NCI-H146 treated with DMSO at 0.1 percent for 48 hours (cell line): Measurements from ENCODE around the gene CLASP1.
A peak's percentile ranks its signal among the peaks of the same experiment; 100 is the strongest.

Source experiments
- DNase-seq: peaks from one replicate; lab custom pipeline; 2025; ENCODE audit not compliant: unreplicated experiment; lab: John Stamatoyannopoulos, UW

Gene CLASP1

DNA sequence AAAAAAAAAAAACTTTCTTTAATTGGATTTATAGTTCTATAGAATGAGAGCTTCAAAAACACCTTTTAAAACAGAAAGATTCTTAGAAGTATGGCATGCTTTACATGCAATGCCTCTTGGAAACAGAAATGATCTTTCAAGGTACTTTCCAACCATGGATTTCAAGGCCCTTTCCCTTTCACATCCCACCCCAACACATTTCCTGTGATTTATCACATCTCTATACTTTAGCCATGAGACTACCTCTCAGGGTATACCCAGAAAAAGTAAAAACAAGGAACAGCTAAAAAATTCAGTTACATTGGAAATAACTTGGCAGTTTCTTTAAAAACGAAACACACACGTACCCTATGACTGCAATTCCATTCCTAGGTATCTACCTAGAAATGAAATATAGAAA, 103.3 kb downstream of the CLASP1 start:
- no peak for DNase-seq

DNA sequence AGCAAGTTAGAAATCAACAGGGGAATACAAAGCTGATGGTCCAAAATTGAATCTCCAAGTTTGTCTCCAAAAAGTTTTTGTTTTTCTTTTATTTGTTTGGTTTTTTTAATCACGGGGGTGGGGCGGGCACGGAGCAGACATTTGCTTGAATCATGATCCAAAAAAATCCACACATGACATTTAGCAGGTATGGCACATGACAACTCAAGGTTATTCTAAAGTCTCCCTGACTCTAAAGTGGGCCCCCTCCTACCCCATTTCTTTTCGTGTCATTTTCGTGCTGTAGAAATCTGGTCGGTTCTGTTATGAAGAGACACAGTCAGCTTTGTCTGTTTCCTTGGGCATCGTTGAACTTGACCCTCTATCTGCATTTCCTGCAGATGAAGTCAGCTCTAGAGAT, 104.0 kb downstream of the CLASP1 start:
- DNase-seq, result no peak

DNA sequence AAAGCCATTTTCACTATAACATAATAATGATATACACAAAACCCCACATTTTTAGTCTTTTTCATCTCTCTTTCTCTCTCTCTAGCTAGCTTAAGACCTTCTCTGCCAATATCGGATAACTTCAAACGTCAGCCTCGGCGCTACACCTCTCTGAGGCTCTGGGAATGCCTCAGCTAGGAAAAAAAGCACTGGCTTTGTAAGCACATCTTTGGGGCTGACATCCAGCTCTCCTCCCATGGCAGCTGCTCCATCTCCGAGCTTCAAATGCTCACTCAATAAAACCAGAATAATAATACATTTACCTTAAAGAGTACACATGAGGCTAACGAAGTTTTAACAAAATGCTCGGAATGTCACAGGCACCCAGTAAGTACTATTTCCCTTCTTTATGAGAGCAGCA, 107.8 kb downstream of the CLASP1 start:
- DNase-seq, result no peak

DNA sequence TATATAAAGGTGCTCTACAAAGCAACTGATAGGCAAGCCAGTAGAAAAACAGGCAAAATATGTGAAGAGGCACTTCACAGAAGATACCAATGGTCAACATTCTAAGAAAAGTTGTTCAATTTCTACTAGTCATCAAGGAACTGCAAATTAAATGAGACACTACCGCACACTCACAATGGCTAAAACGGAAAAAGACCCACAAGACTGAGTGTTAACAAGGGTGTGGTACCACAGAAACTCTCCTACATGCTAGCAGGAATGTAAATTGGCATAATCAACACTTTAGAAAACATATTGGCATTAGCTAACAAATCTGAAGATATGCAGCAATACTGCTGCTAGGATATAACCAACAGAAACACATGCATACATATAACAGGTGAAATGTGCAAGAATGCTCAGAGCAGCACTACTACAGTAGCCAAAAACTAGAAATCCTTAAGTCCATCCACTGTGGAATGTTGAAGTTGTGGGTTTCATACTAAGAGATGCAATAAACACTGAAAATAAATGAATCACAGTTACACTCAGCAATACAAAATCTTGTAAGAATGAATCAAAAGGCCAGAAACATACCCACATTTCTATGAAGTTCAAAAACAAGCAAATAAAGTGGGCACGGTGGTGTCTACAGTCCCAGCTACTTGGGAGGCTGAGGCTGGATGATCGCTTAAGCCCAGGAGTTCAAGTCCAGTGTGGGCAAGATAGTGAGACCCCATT, 109.4 kb downstream of the CLASP1 start:
- no peak for DNase-seq

DNA sequence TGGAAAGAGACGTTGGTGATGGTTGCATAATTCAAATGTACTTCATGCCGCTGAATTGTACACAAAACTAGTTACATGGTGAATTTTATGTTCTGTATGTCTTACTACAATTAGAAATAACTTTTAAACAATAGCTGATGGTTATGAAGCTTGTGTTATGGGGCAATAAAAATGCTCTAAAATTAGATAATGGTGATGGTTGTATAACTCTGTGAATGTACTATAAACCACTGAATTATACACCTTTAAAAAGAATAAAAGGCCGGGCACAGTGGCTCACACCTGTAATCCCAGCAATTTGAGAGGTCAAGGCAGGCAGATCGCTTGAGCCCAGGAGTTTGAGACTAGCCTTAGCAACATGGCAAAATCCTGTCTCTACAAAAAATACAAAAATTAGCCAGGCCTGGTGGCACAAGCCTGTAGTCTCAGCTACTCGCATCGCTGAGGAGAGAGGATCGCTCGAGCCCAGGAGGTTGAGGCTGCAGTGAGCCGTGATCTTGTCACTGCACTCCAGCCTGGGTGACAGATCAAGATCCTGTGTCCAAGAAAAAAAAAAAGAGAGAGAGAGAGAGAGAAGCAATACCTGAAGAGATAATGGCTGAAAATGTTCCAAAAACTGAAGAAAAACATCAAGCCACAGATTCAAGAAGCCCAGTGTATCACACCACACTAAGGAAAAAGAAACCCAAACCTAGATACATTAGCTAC, 112.3 kb downstream of the CLASP1 start:
- no peak for DNase-seq

DNA sequence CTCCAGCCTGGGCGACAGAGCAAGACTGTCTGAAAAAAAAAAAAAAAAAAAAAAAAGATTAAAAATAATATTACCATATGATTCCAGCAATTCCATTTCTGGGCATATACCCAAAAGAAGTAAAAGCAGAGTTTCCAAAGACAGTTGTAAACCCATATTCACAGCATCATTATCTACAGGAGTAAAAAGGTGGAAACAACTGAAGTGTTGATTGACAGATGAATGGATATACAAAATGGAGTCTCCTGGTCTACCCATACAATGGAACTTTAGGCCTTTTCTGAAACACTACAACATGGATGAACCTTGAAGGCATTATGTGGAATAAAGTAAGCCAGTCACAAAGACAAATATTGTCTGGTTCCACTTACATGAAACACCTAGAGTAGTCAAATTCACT, 112.9 kb downstream of the CLASP1 start:
- DNase-seq, result no peak

DNA sequence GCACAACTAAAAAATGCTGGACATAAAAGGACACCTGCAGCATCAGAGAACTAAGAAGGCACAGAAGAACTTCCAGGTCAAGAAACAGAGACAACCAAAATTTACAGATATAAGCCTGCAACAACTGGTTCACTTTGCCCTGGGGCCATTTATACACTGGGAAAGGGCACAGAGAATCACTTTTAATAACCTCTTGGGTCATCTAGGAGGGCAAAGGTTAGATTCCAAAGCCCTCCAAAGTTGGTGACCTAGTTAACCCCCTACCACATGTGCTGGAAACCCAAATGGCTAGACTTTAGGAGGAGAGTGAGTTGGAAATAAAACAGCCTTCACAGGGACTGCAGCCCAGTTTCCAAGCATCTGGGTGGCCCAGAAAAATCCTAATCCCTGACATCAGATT, 115.3 kb downstream of the CLASP1 start:
- no peak for DNase-seq

DNA sequence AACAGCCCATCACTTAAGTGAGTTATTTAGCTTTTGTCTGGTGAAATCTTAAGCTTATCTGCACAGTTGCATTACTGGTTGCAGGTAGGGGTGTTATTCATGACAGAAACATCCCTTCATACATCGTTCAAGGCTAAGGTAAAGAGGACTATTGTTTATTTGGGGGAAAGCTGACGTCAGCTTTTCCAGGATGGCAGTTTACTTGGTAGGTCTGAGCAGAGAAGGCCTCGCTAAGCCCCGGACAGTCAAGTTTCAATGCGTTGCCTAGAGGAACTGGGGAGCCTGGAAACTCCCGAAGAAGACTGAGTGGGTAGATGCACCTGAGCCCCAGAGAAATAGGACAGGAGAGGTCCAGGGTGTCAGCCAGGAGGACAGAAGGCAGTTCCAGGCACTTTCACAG, 116.4 kb downstream of the CLASP1 start:
- DNase-seq, result no peak

DNA sequence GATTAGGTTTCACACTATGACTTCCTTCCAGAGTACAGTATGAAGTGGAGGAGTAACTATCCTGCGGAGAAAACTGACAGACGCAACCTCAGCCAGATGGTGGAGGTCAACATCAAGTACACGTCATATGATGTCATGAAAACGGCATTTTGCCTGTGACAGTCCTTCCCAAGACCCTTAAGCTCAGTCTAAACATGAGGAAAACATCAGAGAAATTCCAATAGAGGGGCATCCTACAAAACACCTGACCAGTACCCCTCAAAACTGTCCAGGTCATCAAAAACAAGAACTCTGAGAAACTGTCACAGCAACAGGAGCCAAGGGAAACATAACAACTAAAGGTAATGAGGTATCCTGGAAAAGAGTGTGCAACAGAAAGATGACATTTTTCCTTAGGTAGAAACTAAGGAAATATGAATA, 116.9 kb downstream of the CLASP1 start:
- no peak for DNase-seq

DNA sequence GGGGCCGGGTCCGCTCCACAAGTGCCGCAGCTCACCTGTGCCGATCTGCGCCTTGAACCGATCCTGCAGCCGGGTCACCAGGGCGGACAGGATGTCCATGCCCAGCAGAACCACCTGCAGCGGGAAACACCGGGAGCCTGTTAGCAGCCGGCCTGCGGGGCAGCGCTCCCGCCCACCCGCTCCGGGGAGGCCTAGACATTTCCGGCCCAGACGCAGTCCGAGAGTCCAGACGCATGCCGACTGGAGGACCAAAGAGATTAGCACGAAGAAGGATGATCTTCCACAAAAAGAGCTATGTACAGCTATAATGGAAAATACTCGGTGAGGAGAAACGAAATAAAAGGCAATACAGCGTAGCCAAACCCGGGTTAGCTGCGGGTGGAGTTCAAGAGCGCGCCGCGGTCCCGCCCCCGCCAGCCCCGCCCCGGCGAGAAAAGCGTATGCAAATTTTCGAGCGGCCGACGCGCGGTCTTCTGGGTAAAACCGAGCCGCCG, 119.0 kb downstream of the CLASP1 start:
- peak; percentile 94 for DNase-seq

DNA sequence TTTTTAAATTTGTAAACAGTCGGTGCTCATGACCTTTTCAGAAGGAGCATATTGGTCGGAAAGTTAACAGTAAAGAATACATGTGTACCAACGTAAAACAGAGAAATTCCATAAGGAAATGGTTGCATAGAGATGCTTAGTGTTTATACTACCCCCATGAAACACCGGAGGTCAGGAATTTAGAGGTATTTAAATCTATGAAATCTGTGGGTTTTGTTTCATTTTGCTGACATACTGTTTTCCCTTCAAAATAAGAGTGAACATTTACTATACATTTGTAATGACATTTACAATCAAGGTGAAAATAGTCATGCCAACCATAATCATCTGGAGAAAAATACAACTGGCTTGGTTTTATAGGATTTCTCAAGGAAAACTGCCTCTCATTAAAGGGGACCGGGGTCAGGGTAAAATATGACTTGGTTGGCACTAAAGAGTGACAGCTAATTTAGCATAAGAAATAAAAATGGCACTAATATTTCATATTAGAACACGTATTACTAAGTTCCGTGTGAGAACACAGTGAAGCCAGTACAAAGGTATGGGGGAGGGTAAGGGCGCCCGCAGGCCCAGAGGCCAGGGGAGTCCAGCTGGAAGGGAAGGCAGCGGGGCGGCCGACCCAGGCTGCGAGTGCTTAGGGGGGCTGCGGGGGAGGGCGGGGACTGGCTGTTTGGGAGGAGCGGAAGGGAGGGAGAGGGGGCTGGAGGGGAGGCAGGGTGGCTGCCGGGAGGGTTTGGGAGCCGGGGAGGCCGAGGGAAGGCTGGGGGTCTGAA, 119.6 kb downstream of the CLASP1 start:
- peak; percentile 80 for DNase-seq

DNA sequence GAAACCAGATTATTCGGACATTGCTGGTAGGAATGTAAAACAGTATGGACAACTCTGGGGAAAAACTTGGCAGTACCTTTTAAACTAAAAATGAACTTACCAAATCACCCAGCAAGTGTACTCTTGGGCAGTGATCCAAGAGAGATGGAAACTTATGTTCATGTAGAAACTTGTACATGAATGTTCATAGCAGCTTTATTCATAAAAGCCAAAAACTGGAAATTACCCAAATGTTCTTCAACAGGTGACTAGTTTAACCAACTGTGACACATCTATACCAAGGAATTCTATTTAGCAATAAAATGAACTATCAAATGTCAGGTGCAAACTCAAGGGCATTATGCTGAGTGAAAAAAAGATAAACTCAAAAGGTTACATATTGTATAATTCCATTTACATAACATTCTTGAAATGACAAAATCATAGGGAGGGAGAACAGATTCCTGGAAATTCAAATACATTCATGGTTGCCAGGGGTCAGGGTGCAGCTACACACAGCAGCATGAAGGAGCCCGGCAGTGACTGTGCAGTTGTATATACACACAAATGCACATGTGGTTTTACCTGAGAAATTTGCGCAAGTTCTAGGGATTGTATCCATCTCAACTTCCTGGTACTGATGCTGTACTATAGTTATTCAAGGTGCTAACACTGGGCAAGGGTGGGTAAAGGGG, 122.1 kb downstream of the CLASP1 start:
- no peak for DNase-seq

DNA sequence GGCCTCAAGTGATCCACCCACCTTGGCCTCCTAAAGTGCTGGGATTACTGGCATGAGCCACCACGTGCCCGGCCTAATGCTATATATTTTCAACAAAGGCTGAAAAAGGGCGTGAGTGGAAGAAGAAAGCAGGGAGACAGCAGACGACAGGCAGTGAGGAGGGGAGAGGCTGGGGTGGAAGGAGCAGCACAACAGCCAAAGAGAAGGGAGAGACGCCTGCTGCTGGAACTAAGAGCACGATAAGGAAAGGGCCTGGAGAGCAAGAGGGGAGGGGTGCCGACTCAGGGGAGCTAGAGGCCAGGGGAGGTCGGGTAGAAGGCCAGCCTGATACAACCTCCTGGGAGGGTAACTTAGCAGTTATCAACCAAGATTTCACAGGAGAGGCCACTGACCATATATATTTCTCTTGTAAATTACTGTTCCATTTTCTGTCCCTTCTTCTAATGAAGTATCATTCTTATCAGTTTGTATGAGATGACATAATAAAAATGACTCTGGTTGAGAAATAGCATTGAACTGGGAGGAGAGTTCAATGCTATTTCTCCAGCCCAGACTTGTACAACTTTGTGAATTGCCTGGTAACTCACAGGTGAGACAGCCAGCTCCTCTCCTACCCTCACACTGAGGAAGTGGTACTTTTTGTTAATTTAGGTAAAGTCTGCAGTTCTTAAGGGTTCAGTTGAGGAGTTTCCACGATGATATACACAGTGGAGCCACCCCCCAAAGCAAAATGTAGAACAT, 124.4 kb downstream of the CLASP1 start:
- DNase-seq, result no peak

DNA sequence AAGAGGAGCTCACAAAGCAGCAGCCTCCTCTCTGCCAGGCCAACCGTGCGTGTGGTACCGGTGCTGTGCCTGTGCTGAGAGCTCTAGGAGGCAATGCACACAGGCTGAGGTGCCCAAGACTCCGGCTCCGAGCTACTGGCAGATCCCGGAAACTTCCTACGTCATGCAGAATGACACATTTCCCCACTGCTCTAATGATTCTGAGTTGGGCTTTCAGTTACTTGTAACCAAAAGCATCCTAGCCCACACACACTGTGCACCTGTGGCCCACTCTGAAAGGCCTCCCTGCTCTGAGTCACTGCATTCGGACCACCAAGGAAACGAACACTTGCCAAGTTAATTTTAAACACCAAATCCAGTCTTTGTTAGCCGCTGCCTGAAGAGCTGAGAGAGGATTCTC, 127.9 kb downstream of the CLASP1 start:
- no peak for DNase-seq

DNA sequence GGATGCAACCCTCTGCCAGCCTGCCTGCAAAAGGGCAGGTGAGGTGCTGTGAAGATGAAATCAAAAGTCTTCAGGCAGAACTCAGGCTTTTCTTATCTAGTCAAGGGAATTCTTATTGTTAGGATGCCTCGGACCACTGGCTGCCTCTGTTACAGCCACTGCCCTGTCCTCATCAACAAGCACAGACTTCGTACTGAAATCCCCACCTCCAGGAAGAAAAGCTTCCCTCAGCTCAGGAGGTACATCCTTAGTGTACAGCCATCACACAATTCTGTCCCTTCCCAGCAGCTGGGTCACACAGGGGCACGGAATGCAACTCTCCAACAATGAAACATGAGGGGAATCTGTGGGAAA, 128.6 kb downstream of the CLASP1 start:
- no peak for DNase-seq

DNA sequence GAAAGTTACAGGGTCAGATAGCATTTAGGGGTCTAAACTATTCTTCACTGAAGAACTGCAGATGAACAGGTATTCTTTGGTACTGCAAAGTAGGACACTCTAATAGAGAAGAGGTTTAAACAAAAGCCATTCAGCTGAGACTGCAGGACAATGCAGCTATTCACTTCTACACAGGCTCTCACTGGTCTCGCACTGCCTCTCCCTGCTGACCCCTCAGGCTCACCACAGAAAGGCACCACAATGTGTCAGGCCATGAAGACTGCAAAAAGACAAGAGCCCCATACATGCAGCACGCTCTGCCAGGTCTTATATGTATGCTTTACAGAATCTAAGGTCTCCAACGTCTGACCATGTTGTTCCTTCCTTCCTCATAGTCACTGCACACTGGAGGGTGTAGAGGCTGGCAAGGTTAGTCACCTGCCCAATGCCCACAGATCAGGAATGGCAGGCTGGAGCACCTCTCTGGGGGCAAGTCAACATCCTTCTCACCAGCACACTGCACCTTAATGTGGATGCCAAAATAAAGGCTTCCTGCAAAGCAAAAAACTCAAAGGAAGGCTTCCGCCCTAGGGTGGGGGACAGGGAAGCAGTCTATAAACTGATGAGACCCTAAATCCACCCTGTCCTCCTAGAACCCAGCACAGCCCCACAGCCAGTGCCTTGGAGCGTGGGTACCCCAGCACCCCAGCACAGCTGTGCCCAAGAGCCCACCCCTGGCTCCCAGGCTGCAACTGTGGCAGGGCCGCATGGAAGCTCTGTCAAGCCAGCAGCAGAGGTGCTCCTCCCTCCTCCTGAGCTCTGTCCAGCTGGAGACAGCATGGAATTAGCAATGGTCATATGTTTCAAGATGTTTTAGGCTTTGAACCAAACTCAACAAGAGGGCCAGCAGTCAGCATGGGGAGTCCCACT, 129.3 kb downstream of the CLASP1 start:
- no peak for DNase-seq

DNA sequence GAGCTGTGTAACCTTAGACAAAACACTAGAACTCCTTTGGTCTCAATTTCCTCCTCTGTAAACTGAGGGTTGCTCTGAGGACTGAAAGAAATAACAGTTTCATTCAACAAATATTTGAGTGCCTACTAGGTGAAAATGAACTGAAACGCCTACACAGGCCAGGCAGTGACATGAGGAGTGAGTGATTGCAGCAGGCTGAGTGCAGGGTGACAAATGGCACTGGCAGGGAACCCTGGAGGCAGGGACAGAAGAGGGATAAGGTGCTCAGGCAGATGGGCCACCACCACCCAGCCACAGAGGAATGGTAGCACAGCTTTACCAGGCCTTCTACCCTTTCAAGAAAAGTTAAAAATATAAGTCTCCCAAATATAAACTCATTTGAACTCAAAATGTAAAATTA, 130.1 kb downstream of the CLASP1 start:
- no peak for DNase-seq

DNA sequence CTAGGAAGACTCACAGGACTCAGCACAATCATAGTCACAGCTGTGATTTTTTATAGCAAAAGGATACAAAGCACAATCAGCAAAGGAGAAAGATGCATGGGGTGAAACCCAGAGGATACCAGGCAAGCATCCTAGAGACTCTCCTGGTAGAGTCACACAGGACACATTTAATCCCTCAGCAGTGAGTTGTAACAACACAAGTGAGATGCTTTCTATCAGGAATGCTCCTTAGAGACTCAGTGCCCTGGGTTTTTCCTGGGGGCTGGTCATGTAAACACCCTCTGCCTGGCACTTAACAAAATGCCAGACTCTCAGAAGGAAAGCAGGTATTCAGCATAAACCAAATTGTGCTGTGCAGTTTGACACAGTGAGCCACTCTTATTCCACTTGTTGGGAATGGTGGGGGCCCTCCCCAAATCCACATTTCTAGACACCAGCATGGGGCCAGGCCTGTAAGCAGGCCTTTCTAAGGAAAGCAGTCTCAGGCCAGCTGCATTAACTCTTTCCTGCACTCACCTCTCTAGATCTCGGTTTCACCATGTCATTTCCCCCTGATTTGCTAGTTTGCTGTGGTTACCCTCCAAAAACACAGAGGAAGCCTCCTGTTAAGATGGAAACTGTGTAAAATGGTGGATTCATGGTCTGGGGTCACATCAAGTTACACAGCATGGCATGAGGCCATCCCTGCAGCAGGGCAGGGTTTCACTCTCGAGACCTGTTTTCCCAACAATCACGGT, 135.5 kb downstream of the CLASP1 start:
- DNase-seq, result no peak

DNA sequence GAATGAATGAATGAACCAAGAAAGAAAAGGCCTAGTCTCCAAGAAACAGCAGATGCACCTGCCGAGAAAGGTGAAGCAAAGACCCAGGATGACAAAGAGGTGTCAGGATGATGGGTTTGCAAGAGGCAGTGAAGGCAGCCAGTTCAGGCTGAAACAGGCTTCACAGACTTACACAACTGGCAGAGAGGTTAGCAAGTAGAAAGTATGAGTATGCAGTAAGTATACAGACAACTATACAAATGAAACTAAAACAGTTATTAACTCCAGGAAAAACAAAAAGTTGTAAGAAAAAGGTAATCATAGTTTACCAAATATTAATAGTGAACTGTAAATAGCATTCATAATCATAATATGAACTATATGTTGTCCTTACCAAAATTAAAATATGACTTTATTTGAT, 138.4 kb downstream of the CLASP1 start:
- DNase-seq, result no peak
